ENCODE data around the gene DDRGK1. TPM values are rescaled to one million over a fixed set of nuclear protein-coding genes. Genes with fewer than 3 reads are reported as not detected.

DDRGK1 gene
- polyA plus RNA-seq, 3 donors = 39.9 to 42.7 (median 42.6) TPM

GRCh38 chr20:3223651-3223993, 19.1 kb upstream of the DDRGK1 start:
- H3K4me1 Mint-ChIP-seq = peaks cover 6% of the 10 kb centered on the region
- intact Hi-C loops (cut with micrococcal nuclease) = no loop called here
- 69% methylated on average over 5 of the region's 6 CpGs for WGBS (ENCODE audit: insufficient coverage)
- no peak overlapping the region for H3K4me3 ChIP-seq (replicated peaks in 1 of 3; ENCODE audit: low read depth in 2 of 3, low read length in 3 of 3)
- no peaks in the 10 kb centered on the region for H3K9me3 Mint-ChIP-seq
- H3K79me2 ChIP-seq (ENCODE audit: insufficient read depth, low read length) = no peaks in the 10 kb centered on the region
- peaks cover 0 to 6% of the 10 kb centered on the region in 2 donors for H3K4me1 ChIP-seq (ENCODE audit: control insufficient read depth in 1 of 2, insufficient read depth in 2 of 2, low read length in 2 of 2)
- no peak for DNase-seq
- H3K36me3 ChIP-seq (replicated peaks in 1 of 2; ENCODE audit: control insufficient read depth in 1 of 2, insufficient read depth in 2 of 2, low read length in 2 of 2) = peaks cover 31 to 55% of the 10 kb centered on the region in 2 donors
- H3K4me3 Mint-ChIP-seq = no peak overlapping the region
- peaks cover 0 to 3% (median 0%) of the 10 kb centered on the region in 3 donors for H3K27me3 Mint-ChIP-seq (ENCODE audit: low read depth in 3 of 3)
- no peaks in the 10 kb centered on the region for H3K9me3 ChIP-seq (replicated peaks in 1 of 2; ENCODE audit: control insufficient read depth in 1 of 2, insufficient read depth in 1 of 2, low read length in 2 of 2)
- no peak overlapping the region for H3K27ac ChIP-seq (ENCODE audit: low read depth in 1 of 2, low read length in 2 of 2)
- H2AFZ ChIP-seq (ENCODE audit: insufficient read depth, low read depth, low read length, poor library complexity, severe bottlenecking) = no peak overlapping the region
- H3K36me3 Mint-ChIP-seq = peaks cover 45 to 67% of the 10 kb centered on the region in 2 donors
- H4K20me1 ChIP-seq (ENCODE audit: insufficient read depth, low read length) = no peaks in the 10 kb centered on the region
- H3K27me3 ChIP-seq (ENCODE audit: control insufficient read depth in 2 of 2, insufficient read depth in 2 of 2, low read length in 2 of 2) = no peaks in the 10 kb centered on the region
- H3K9ac ChIP-seq (ENCODE audit: insufficient read depth, low read length, poor library complexity, severe bottlenecking) = no peak overlapping the region
- no peak overlapping the region for H3K4me2 ChIP-seq (replicated peaks; ENCODE audit: extremely low read depth, low read length, poor library complexity, severe bottlenecking)
- H3K27ac Mint-ChIP-seq = peak overlapping the region in 1 of 7 donors; percentile 16
- no peak for TF ChIP-seq CTCF (IDR thresholded peaks at IDR 0.05)

GRCh38 chr20:3222635-3223600, 18.4 kb upstream of the DDRGK1 start:
- peaks cover 31 to 55% of the 10 kb centered on the region in 2 donors for H3K36me3 ChIP-seq (replicated peaks in 1 of 2; ENCODE audit: control insufficient read depth in 1 of 2, insufficient read depth in 2 of 2, low read length in 2 of 2)
- Mint-ChIP-seq H3K27me3 (ENCODE audit: low read depth in 3 of 3) (peaks cover 0 to 3% (median 0%) of the 10 kb centered on the region in 3 donors), H3K9me3 (no peaks in the 10 kb centered on the region), H3K36me3 (peaks cover 45 to 67% of the 10 kb centered on the region in 2 donors), H3K4me1 (peaks cover 7% of the 10 kb centered on the region), H3K27ac (peak overlapping the region in 2 of 7 donors; percentile 6 to 16), H3K4me3 (no peak overlapping the region)
- H3K4me1 ChIP-seq (ENCODE audit: control insufficient read depth in 1 of 2, insufficient read depth in 2 of 2, low read length in 2 of 2) = peaks cover 5 to 12% of the 10 kb centered on the region in 2 donors
- no peak for DNase-seq
- H3K9me3 ChIP-seq (replicated peaks in 1 of 2; ENCODE audit: control insufficient read depth in 1 of 2, insufficient read depth in 1 of 2, low read length in 2 of 2) = no peaks in the 10 kb centered on the region
- no peaks in the 10 kb centered on the region for H3K27me3 ChIP-seq (ENCODE audit: control insufficient read depth in 2 of 2, insufficient read depth in 2 of 2, low read length in 2 of 2)
- H3K4me3 ChIP-seq (replicated peaks in 1 of 3; ENCODE audit: low read depth in 2 of 3, low read length in 3 of 3) = no peak overlapping the region
- H3K9ac ChIP-seq (ENCODE audit: insufficient read depth, low read length, poor library complexity, severe bottlenecking) = no peak overlapping the region
- H3K27ac ChIP-seq (ENCODE audit: low read depth in 1 of 2, low read length in 2 of 2) = no peak overlapping the region
- no peaks in the 10 kb centered on the region for H4K20me1 ChIP-seq (ENCODE audit: insufficient read depth, low read length)
- intact Hi-C loops (cut with micrococcal nuclease) = no loop called here
- H3K79me2 ChIP-seq (ENCODE audit: insufficient read depth, low read length) = no peaks in the 10 kb centered on the region
- H2AFZ ChIP-seq (ENCODE audit: insufficient read depth, low read depth, low read length, poor library complexity, severe bottlenecking) = no peak overlapping the region
- TF ChIP-seq CTCF (IDR thresholded peaks at IDR 0.05) = no peak
- no peak overlapping the region for H3K4me2 ChIP-seq (replicated peaks; ENCODE audit: extremely low read depth, low read length, poor library complexity, severe bottlenecking)
- WGBS (ENCODE audit: insufficient coverage) = 22% methylated on average over 22 of the region's 25 CpGs
